Activated naive CD8-positive, alpha-beta T cell treated with anti-CD3 and anti-CD28 coated beads for 36 hours (primary cell): ENCODE measurements around the gene RRP1. TPM values are rescaled to one million over a fixed set of nuclear protein-coding genes. Genes with fewer than 3 reads are reported as not detected.

ENCODE experiments used
- DNase-seq: peaks from one replicate; pipeline ENCODE4 v3.0.0; 2021
- H3K27ac Mint-ChIP-seq: one replicate; pipeline ENCODE4 v1.8.0; 2022; ENCODE audit warnings: mild to moderate bottlenecking, moderate library complexity, mixed read lengths
- H3K27me3 Mint-ChIP-seq: one replicate; pipeline ENCODE4 v1.8.0; 2022; ENCODE audit warnings: mild to moderate bottlenecking, mixed read lengths
- H3K36me3 Mint-ChIP-seq: one replicate; pipeline ENCODE4 v1.8.0; 2021; ENCODE audit warnings: mild to moderate bottlenecking, mixed read lengths
- H3K4me1 Mint-ChIP-seq: one replicate; pipeline ENCODE4 v1.8.0; 2021; ENCODE audit warnings: mixed read lengths
- H3K4me3 Mint-ChIP-seq: one replicate; pipeline ENCODE4 v1.8.0; 2022; ENCODE audit warnings: mild to moderate bottlenecking, moderate library complexity, mixed read lengths
- H3K9me3 Mint-ChIP-seq: one replicate; pipeline ENCODE4 v1.8.0; 2022; ENCODE audit warnings: mixed read lengths
- total RNA-seq, 2 experiments: library from RNA; stranded (reverse); gene quantifications; one replicate each; pipeline ENCODE4 v1.2.3, GENCODE V29; 2021

Gene RRP1
- total RNA-seq, 2 experiments from 2014 or later, result 89.4 to 90.7 TPM

DNA sequence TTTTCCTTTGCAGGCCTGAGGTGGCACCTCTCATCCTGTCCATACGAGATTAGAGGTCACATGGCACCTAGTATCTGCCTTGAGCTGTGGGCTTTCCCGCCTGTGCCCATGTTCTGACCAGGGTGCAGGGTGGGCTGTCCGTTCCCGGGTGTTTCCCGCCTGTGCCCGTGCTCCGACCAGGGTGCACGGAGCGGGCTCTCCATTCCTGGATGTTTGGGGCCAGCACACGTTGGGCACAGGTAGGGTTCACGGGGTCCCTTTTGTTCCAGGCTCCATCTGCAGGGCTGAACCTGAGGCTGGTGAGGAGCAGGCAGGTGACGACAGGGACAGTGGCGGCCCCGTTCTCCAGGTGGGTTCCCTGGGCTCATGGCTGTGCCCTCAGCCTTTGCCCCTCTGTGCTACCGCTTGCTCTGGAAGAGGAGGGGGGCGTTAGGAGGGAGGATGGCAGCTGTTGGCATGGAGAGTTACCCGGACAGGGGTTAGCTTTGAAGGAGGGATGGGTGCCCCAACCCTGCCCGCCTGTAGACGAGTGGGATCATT is 10.0 kb downstream of the RRP1 start:
- no peak overlapping the region for H3K27ac Mint-ChIP-seq
- no peak overlapping the region for H3K4me3 Mint-ChIP-seq
- H3K9me3 Mint-ChIP-seq, result no peaks in the 10 kb centered on the region
- no peak for DNase-seq
- H3K27me3 Mint-ChIP-seq, result no peaks in the 10 kb centered on the region
- peaks cover 2% of the 10 kb centered on the region for H3K4me1 Mint-ChIP-seq
- peaks cover 20% of the 10 kb centered on the region for H3K36me3 Mint-ChIP-seq

DNA sequence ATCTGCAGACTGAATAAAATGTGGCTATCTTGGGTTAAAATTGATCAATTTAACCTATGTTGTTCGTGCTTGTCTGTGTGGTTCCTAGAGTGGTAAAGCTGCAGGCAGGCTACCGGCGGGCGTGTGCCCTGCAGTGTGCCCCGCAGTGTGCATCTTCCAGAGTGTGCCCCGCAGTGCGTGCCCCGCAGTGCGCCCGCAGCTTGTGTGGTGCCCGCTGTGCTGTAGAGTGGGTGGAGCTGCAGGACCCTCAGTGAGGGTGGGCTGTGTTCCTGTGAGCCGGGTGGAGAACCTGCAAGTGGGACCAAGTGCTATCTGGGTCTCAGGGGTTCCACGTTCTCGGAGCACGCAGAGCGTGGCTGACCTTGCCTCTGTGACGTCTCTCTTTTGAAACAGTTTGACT is 10.7 kb downstream of the RRP1 start:
- no peak overlapping the region for H3K4me3 Mint-ChIP-seq
- no peak overlapping the region for H3K27ac Mint-ChIP-seq
- peaks cover 3% of the 10 kb centered on the region for H3K4me1 Mint-ChIP-seq
- no peaks in the 10 kb centered on the region for H3K27me3 Mint-ChIP-seq
- DNase-seq, result no peak
- H3K36me3 Mint-ChIP-seq, result peaks cover 18% of the 10 kb centered on the region
- no peaks in the 10 kb centered on the region for H3K9me3 Mint-ChIP-seq

DNA sequence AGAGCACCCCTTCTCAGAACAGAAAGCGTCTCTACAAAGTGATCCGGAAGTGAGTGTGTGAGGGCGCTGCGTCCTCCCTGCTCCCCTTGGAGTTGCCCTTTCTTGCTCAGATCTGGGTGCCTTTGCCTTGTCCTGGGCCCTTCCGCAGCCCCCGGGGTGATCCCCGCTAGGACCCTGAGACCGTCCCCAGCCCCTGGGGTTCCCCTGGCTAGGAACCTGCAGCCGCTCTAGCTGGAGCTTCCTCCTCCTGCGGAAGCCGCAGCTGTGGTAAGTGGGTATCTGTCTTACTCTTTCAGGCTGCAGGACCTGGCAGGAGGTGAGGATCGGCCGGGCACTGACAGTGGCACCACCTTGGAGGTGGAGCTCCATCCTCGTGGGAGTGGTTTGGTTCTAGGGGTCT is 11.2 kb downstream of the RRP1 start:
- Mint-ChIP-seq H3K9me3 (no peaks in the 10 kb centered on the region), H3K27ac (no peak overlapping the region), H3K4me1 (peaks cover 5% of the 10 kb centered on the region), H3K4me3 (no peak overlapping the region), H3K27me3 (no peaks in the 10 kb centered on the region), H3K36me3 (peaks cover 16% of the 10 kb centered on the region)
- no peak for DNase-seq

DNA sequence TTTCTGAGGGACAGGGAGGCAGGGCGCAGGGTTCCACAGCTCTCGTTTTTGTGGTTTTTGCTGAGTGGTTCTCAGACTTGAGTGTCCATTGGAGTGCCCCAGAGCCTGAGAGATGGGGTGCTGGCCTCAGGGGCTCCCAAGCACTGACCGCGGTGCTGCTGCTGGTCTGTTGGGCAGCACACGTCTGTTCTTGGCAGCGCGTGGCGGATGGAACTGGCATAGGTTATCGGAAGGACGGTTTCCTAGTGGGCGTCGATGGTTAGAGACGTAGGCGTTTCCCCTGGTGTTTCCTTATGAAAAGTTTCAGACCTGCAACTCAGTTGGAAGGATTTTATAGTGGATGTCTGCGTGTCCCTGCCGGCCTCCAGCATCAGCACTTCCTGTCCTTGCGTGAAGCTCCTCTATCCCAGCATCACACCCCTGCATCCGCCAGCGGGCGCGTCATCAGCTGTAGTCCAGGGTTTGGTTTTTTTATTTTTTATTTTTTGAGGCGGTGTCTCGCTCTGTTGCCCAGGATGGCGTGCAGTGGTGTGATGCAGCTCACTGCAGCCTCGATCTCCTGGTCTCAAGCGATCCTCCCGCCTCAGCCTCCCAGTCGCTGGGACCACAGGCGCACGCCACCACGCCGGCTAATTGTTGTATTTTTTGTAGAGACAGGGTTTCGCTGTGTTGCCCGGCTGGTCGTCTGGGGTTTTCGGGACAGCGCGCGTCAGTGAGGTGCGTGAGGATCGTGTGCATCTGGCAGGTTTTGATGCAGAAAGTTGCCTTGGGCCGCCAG is 11.8 kb downstream of the RRP1 start:
- Mint-ChIP-seq H3K27me3 (no peaks in the 10 kb centered on the region), H3K36me3 (peaks cover 16% of the 10 kb centered on the region), H3K4me1 (peaks cover 8% of the 10 kb centered on the region), H3K27ac (no peak overlapping the region), H3K9me3 (no peaks in the 10 kb centered on the region), H3K4me3 (no peak overlapping the region)
- no peak for DNase-seq

DNA sequence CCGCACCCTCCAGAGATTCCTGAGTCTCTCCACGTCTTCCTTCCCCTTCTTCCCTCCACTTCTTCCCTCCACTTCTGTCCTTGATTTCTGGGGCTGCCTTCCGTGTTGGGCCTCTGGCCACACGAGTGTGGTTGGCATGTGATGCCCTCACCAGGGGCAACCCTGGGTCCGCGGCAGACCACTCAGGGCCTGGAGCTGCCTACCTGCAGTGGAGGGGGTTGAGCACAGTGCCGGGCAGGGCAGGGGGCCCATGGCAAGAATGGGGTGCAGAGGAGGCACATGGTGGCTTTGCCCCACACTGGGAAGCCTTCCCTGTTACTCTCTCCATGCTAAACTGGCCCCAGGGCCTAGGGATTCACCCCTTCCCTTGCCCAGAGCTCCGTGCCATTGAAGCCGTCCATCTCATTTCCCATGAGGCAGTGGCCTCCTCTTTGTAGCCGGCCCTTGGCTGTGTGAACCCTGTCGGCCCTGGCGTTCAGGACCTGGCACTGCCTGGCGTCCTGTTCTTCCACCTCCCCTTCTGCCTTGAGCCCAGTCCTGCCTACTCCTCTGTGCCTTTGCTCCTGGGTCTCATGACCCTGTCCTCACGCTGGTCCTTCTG is 13.4 kb downstream of the RRP1 start:
- Mint-ChIP-seq H3K27ac (no peak overlapping the region), H3K27me3 (no peaks in the 10 kb centered on the region), H3K36me3 (peaks cover 7% of the 10 kb centered on the region), H3K9me3 (no peaks in the 10 kb centered on the region), H3K4me3 (no peak overlapping the region), H3K4me1 (peaks cover 8% of the 10 kb centered on the region)
- DNase-seq, result no peak

DNA sequence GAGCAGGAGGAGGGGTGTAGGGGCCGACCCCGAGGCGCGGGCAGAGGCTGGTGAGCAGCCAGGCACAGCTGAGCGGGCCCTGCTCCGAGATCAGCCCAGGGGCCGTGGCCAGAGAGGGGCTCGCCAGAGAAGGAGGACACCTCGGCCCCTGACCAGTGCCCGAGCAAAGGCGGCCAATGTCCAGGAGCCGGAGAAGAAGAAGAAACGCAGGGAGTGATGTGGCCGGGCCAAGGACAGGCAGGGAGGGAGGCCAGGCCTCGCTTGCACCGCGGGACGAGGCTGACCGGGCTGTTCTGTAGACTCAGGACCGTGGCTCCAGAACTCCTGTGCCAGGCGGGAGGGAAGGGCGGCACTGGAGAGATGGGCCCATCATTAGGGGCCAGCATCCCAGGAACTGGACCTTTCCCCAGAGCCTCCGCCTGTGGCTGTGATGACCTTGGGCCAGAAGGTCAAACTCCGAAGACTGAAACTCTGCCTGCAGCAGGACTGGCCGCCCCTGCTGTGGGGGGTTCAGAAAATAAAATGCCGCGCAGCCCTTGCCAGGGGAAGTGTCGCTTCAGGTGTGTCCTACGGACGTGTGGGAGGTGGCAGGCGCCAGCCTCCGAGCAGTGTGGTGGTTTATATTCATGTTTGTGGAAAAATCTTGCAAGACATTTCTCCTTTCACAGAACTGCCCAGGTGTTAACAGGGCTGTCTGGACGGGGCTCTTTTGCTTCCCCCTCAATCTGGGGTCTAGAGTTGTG is 14.4 kb downstream of the RRP1 start:
- no peak for DNase-seq
- no peaks in the 10 kb centered on the region for H3K9me3 Mint-ChIP-seq
- H3K4me1 Mint-ChIP-seq, result peaks cover 8% of the 10 kb centered on the region
- H3K36me3 Mint-ChIP-seq, result peaks cover 3% of the 10 kb centered on the region
- H3K4me3 Mint-ChIP-seq, result no peak overlapping the region
- no peaks in the 10 kb centered on the region for H3K27me3 Mint-ChIP-seq
- H3K27ac Mint-ChIP-seq, result no peak overlapping the region

DNA sequence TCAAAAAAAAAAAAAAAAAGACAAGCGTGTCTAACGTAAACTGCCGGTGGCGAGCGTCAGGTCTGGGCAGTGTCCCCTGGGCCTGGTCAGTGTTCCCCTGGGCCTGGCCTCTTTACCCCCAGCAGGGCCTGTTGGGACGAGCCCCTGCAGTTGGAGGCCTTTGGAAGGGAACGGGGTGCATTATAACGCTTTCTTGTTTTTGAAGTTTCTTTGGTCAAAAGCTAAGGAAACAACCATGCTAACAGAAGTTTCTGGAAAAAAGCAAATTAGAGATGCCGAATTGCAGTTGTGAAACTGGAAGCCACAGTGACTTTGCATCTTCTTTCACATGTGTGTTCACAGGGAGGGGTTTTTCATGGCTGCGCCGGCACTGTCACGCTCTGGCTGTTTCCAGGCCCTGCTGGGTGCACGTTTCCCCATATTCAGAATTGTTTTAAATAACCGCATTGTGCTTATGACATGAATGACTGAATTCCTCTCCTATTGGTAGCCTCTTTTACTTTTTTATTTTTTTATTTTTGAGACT is 16.0 kb downstream of the RRP1 start:
- peaks cover under 1% of the 10 kb centered on the region for H3K36me3 Mint-ChIP-seq
- H3K4me1 Mint-ChIP-seq, result peaks cover 8% of the 10 kb centered on the region
- peak overlapping the region; percentile 60 for H3K27ac Mint-ChIP-seq
- H3K4me3 Mint-ChIP-seq, result no peak overlapping the region
- H3K27me3 Mint-ChIP-seq, result no peaks in the 10 kb centered on the region
- H3K9me3 Mint-ChIP-seq, result no peaks in the 10 kb centered on the region
- no peak for DNase-seq

DNA sequence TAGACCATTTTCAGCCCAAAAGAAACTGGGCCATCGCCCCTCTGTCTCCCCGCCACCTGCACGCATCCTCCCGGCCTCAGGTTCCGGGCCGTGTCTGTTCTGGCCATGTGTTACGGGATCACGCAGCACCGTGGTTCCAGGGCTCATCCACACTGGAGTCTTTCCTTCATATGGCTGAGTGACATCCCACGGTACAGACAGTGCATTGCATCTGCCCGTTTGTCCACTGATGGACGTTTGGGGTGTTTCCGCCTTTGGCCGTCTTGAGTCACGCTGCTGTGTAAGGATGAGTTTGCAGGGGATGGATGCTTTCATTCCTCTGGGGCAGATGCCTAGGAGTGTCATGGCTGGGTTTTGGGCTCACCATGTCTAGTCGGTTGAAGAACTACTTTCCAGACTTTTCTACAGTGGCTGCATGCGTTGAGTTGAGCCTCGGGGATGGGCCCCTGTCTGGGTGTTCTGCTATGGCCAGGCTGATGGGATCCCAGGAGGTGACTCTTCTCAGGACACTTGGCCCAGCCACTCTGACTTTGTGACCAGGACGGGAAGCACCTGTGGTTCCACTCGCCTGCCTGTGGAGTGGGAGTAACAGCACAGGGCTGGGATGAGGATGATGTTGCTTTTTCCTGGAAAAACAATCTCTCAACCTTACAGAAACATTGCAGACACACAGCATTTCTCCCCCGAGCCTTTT is 16.8 kb downstream of the RRP1 start:
- Mint-ChIP-seq H3K9me3 (no peaks in the 10 kb centered on the region), H3K27me3 (no peaks in the 10 kb centered on the region), H3K27ac (peak overlapping the region; percentile 7), H3K36me3 (no peaks in the 10 kb centered on the region), H3K4me1 (peaks cover 14% of the 10 kb centered on the region), H3K4me3 (no peak overlapping the region)
- DNase-seq, result no peak

DNA sequence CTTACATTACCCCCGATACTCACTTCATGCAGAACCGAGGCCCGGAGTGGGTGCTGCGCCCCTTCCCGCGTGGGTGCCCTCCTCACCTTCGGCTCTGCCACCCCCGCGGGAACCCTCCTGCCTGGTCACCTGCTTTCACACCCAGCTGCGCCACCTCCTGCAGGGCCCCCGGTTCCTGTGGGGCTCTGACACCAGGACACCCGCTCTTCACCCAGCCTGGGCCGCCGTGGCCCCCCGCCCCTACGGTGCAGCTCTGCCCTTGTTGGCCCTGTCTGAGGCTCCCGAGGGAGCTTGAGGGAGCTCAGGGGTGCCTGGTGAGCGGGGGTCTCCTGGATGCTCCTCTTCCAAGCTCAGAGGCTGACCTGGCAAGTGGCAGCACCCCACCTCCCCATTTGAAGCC is 19.0 kb downstream of the RRP1 start:
- H3K4me1 Mint-ChIP-seq, result peaks cover 14% of the 10 kb centered on the region
- H3K4me3 Mint-ChIP-seq, result no peak overlapping the region
- H3K27me3 Mint-ChIP-seq, result no peaks in the 10 kb centered on the region
- no peaks in the 10 kb centered on the region for H3K36me3 Mint-ChIP-seq
- no peaks in the 10 kb centered on the region for H3K9me3 Mint-ChIP-seq
- H3K27ac Mint-ChIP-seq, result no peak overlapping the region
- DNase-seq, result no peak

DNA sequence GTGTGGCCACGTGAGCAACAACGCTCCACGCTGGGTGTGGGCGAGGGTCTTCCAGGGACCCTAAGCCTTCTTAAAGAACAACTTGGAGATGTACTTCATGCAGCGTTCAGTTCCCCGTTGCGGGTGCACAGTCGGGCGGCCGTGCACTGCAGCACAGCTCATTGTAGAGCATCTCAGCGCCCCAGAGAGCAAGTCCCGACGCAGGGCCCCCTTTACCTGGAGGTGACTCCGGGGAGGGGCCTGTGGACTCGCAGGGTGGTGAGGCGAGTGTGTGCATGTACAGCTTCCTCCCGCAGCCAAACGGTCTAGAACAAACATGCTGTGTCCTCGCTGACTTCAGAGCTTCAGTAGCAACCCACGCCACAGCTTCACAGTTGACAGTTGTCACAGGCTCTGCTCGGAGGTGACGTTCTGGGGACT is 19.5 kb downstream of the RRP1 start:
- no peak for DNase-seq
- Mint-ChIP-seq H3K9me3 (no peaks in the 10 kb centered on the region), H3K36me3 (no peaks in the 10 kb centered on the region), H3K27ac (no peak overlapping the region), H3K27me3 (no peaks in the 10 kb centered on the region), H3K4me1 (peaks cover 14% of the 10 kb centered on the region), H3K4me3 (no peak overlapping the region)

DNA sequence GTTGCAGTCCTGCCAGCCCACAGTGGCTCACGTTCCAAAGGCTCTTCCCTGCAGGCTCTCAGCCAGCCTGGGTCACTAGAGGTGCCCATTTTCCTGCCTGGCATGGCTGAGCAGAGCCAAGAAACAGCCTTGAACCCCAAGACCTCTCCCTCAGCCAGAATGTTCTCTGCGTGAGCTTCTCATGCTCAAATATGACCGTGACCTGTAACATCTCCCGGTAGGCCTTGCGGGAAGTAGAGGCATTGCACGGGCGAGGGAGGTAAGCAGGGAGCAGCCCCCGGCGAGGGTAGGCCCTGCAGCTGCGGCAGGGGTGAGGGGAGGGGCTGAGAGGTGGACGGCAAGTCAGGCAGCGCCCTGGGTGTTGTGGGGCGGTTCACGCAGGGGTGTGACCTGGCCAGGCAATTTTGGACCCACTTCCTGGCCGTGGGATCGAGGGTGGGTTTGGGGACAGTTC is 20.0 kb downstream of the RRP1 start:
- H3K4me1 Mint-ChIP-seq, result peaks cover 14% of the 10 kb centered on the region
- no peak overlapping the region for H3K27ac Mint-ChIP-seq

DNA sequence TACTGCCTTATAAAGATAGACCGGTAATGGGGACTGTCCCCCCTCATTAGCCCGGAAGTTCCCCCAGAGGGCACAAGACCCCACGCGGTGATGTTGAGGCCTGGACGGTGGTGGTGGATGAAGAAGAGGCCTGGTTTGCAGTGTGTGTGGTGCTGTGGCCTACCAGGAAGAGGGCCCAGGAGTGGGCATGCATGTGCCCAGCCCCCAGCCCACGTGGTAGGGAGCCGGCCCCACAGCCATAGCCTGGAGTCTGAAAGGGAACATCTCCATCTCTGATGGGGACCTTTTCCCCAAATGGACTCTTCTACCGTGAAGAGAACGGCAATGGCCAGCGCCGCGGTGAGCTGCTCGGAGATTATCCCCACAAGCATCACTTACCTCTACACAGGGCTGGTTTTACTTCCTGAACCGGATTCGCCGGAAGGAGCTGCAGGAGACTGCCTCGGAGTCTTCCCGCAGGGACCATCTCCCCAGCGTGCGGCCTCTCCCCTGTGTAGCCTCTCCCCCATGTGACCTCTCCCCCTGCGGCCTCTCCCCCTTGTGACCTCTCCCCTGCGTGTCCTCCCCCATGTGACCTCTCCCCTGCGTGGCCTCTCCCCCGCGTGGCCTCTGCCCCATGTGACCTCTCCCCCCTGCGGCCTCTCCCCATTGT is 20.6 kb downstream of the RRP1 start:
- Mint-ChIP-seq H3K36me3 (no peaks in the 10 kb centered on the region), H3K27me3 (no peaks in the 10 kb centered on the region), H3K27ac (no peak overlapping the region), H3K9me3 (no peaks in the 10 kb centered on the region), H3K4me3 (no peak overlapping the region), H3K4me1 (peaks cover 13% of the 10 kb centered on the region)
- DNase-seq, result no peak

More for the DNA sequence above, 20.0 kb downstream of the RRP1 start:
- DNase-seq, result no peak
- Mint-ChIP-seq H3K27me3 (no peaks in the 10 kb centered on the region), H3K9me3 (no peaks in the 10 kb centered on the region), H3K4me3 (no peak overlapping the region), H3K36me3 (no peaks in the 10 kb centered on the region)

DNA sequence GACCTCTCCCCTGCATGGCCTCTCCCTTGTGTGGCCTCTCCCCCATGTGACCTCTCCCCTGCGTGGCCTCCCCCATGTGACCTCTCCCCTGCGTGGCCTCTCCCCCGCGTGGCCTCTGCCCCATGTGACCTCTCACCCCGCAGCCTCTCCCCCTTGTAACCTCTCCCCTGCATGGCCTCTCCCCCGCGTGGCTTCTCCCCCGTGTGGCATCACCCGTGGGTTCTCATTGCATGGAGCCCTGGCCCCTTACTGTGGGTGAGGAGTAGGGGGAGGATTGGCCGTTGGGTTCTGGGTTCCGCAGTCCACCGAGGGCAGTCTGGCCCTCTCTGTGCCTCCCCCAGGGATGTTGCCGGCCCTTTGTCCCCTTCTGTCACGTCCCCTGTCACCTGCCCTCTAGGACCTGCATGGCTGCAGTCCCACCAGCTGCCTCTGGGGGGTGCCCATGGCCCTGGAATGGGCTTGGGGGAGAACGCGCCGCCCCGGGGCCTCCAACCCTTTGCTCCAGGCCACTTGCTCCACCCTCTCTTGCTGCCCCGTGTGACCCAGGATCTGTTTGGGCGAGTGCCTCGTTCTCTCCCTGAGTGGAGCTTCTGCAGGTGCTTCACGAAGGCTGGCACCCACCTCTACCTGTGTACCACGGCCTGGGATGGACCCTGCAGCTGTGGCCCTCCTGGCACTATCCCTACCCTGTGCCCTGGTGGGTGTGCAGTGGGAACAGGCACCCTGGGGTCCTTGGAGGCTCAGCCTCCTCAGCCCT is 21.3 kb downstream of the RRP1 start:
- Mint-ChIP-seq H3K4me1 (peaks cover 8% of the 10 kb centered on the region), H3K27me3 (no peaks in the 10 kb centered on the region), H3K36me3 (no peaks in the 10 kb centered on the region), H3K9me3 (no peaks in the 10 kb centered on the region), H3K27ac (peak overlapping the region; percentile 29), H3K4me3 (no peak overlapping the region)
- peak; percentile 91 for DNase-seq
